HCT116 (cell line): ENCODE measurements around the gene TLE6. TPM values are rescaled to one million over a fixed set of nuclear protein-coding genes. Genes with fewer than 3 reads are reported as not detected.

Source experiments
- ATAC-seq: fragments of 200-7000 bp; cut with Tn5 transposase; 2 replicates; pipeline ENCODE4 v1.9.1; 2020; ENCODE audit warnings: mild to moderate bottlenecking, moderate library complexity
- BruUV-seq: library from RNA; stranded (reverse); fragments of 400-500 nt; replicated peaks from 2 replicates; lab custom pipeline; 2021; lab: Mats Ljungman, UMichigan
- CTCF ChIA-PET: fragments of 300-600 bp; sonication (Branson Sonifier 250); formaldehyde crosslinking; loops from one replicate; lab custom pipeline; 2021; ENCODE audit warnings: antibody characterized with exemption; lab: Charles Lee
- POLR2A ChIA-PET: fragments of 300-600, 350-600 bp; sonication (Branson Sonifier 250); formaldehyde crosslinking; loops from one replicate; lab custom pipeline; 2021; ENCODE audit warnings: antibody characterized with exemption; lab: Charles Lee
- RAD21 ChIA-PET, 2 experiments: fragments of 300-600 bp; sonication (Branson Sonifier 250); formaldehyde crosslinking; loops; one replicate each; lab custom pipeline; 2023; ENCODE audit warnings: low total read pairs in 2 of 2; ENCODE audit not compliant: uncharacterized antibody in 2 of 2, unreplicated experiment in 2 of 2, low non-redundant PET in 1 of 2; lab: Charles Lee
- DNase-seq: peaks from one replicate; pipeline ENCODE4 v3.0.0-alpha.2; 2010; ENCODE audit warnings: low read depth, low spot score
- H2AFZ ChIP-seq: fragments of 200-600 bp; shearing (Covaris generic), sonication (generic); 2 replicates; pipeline ENCODE4 v1.6.1; 2017; ENCODE audit warnings: low read depth, mixed run types, mixed read lengths, antibody characterized with exemption, low read length; ENCODE audit not compliant: poor library complexity, severe bottlenecking
- H3K27ac ChIP-seq: 2 replicates; pipeline ENCODE4 v1.5.1; 2012; ENCODE audit warnings: low read depth, low read length
- H3K27me3 ChIP-seq: fragments of 200-600 bp; sonication (generic); 2 replicates; pipeline ENCODE4 v1.6.1; 2016; ENCODE audit warnings: mixed run types, low read length, mixed read lengths; ENCODE audit not compliant: insufficient read depth
- H3K36me3 ChIP-seq, 2 experiments: fragments of 200-500 bp in 1 of 2; fragments of 200-600 bp in 1 of 2; sonication (Bioruptor generic) in 1 of 2; sonication (generic) in 1 of 2; 2 replicates each; pipeline versions ENCODE4 v1.5.1 to v1.6.1; 2014 to 2016; ENCODE audit warnings: low read length in 2 of 2, inconsistent platforms in 1 of 2, mixed read lengths in 1 of 2, mixed run types in 1 of 2; ENCODE audit not compliant: insufficient read depth in 2 of 2, control insufficient read depth in 1 of 2
- H3K4me1 ChIP-seq, 2 experiments: fragments of 200-600 bp in 1 of 2; sonication (generic) in 1 of 2; 2 replicates each; pipeline versions ENCODE4 v1.5.1 to v1.6.1; 2012 to 2017; ENCODE audit warnings: low read length in 2 of 2, inconsistent platforms in 1 of 2, mild to moderate bottlenecking in 1 of 2, mixed read lengths in 1 of 2, mixed run types in 1 of 2, moderate library complexity in 1 of 2; ENCODE audit not compliant: insufficient read depth in 2 of 2, control insufficient read depth in 1 of 2
- H3K4me2 ChIP-seq: fragments of 200-600 bp; sonication (generic); 2 replicates; pipeline ENCODE4 v1.6.1; 2017; ENCODE audit warnings: mixed run types, low read length, mixed read lengths
- H3K4me3 ChIP-seq, 2 experiments: fragments of 200-600 bp in 1 of 2; sonication (generic) in 1 of 2; replicated peaks in 1 of 2; 2 replicates each; pipeline ENCODE4 v1.5.1; 2011 to 2016; ENCODE audit warnings: low read length in 2 of 2, control low read depth in 1 of 2, low read depth in 1 of 2, mild to moderate bottlenecking in 1 of 2, mixed read lengths in 1 of 2, mixed run types in 1 of 2
- H3K79me2 ChIP-seq: fragments of 200-600 bp; sonication (generic); 2 replicates; pipeline ENCODE4 v1.6.1; 2017; ENCODE audit warnings: mild to moderate bottlenecking, mixed run types, low read length, moderate library complexity, mixed read lengths; ENCODE audit not compliant: insufficient read depth
- H3K9ac ChIP-seq: fragments of 200-600 bp; sonication (generic); 2 replicates; pipeline ENCODE4 v1.6.1; 2016; ENCODE audit warnings: low read length, mixed read lengths
- H3K9me2 ChIP-seq: fragments of 200-600 bp; sonication (generic), shearing (Covaris generic); 2 replicates; pipeline ENCODE4 v1.6.1; 2017; ENCODE audit warnings: mixed run types, mild to moderate bottlenecking, moderate library complexity; ENCODE audit not compliant: insufficient read depth
- H3K9me3 ChIP-seq, 2 experiments: fragments of 200-500 bp in 1 of 2; fragments of 200-600 bp in 1 of 2; sonication (Bioruptor generic) in 1 of 2; sonication (generic) in 1 of 2; 2 replicates each; pipeline ENCODE4 v1.6.1; 2014 to 2017; ENCODE audit warnings: low read length in 2 of 2, mixed read lengths in 2 of 2, inconsistent platforms in 1 of 2, low read depth in 1 of 2, mild to moderate bottlenecking in 1 of 2, mixed run types in 1 of 2, moderate library complexity in 1 of 2; ENCODE audit not compliant: control insufficient read depth in 1 of 2, insufficient read depth in 1 of 2
- H4K20me1 ChIP-seq: fragments of 200-600 bp; sonication (generic), shearing (Covaris generic); 2 replicates; pipeline ENCODE4 v1.6.1; 2017; ENCODE audit warnings: mixed run types, mild to moderate bottlenecking, moderate library complexity; ENCODE audit not compliant: insufficient read depth
- CEBPB ChIP-seq: IDR thresholded peaks from 2 replicates; pipeline ENCODE4 v1.6.1; 2012; ENCODE audit warnings: low read depth
- EGR1 ChIP-seq: IDR thresholded peaks from 2 replicates; pipeline ENCODE4 v1.6.1; 2012; ENCODE audit warnings: low read depth
- ELF1 ChIP-seq: IDR thresholded peaks from 2 replicates; pipeline ENCODE4 v1.6.1; 2012; ENCODE audit warnings: low read depth, borderline replicate concordance
- EZH2 ChIP-seq: fragments of 200-600 bp; sonication (generic); IDR thresholded peaks from 2 replicates; pipeline ENCODE4 v1.6.1; 2017; ENCODE audit warnings: antibody characterized with exemption, mixed run types
- EZH2phosphoT487 ChIP-seq: fragments of 200-600 bp; IDR thresholded peaks from 2 replicates; pipeline ENCODE4 v1.6.1; 2018; ENCODE audit warnings: antibody characterized with exemption, borderline replicate concordance
- POLR2A ChIP-seq: IDR thresholded peaks from 2 replicates; pipeline ENCODE4 v1.7.0; 2011; ENCODE audit warnings: borderline replicate concordance; ENCODE audit not compliant: insufficient read depth, insufficient read length; ENCODE audit errors: extremely low read depth
- POLR2AphosphoS5 ChIP-seq: IDR thresholded peaks from 2 replicates; pipeline ENCODE4 v1.6.1; 2011; ENCODE audit warnings: mild to moderate bottlenecking, low read depth, low read length, moderate library complexity
- REST ChIP-seq: IDR thresholded peaks from 2 replicates; pipeline ENCODE4 v1.6.1; 2012; ENCODE audit warnings: low read depth
- SRF ChIP-seq: IDR thresholded peaks from 2 replicates; pipeline ENCODE4 v1.6.1; 2012; ENCODE audit warnings: low read depth
- ZNF274 ChIP-seq: fragments of 200-500 bp; sonication (Bioruptor generic); IDR thresholded peaks from 2 replicates; pipeline ENCODE4 v1.6.1; 2014; ENCODE audit warnings: mild to moderate bottlenecking, low read depth, low read length, inconsistent platforms
- intact Hi-C: fragments of 100-400 bp; cut with micrococcal nuclease; formaldehyde crosslinking; loops from 2 replicates; pipeline ENCODE4 v1.10.0; 2022
- total RNA-seq: library from RNA; stranded (reverse); gene quantifications from one replicate; pipeline ENCODE4 v1.2.1, GENCODE V29; 2021; ENCODE audit not compliant: unreplicated experiment
- TF ChIP-seq, protein P1 (sequence below): IDR thresholded peaks from 2 replicates; pipeline ENCODE4 v1.6.1; 2012
- TF ChIP-seq, protein P2 (sequence below): IDR thresholded peaks from 2 replicates; pipeline ENCODE4 v1.6.1; 2012
- TF ChIP-seq, protein P3 (sequence below), 3 experiments: fragments of 200-600 bp in 1 of 3; sonication (generic) in 1 of 3; IDR thresholded peaks in 2 of 3; conservative IDR thresholded peaks in 1 of 3; 2 replicates each; pipeline ENCODE4 v1.5.1; 2012 to 2017; ENCODE audit warnings: low read depth in 2 of 3, low read length in 2 of 3, antibody characterized with exemption in 1 of 3, borderline replicate concordance in 1 of 3, control low read depth in 1 of 3, mild to moderate bottlenecking in 1 of 3, mixed read lengths in 1 of 3, mixed run types in 1 of 3, moderate library complexity in 1 of 3; ENCODE audit not compliant: insufficient read depth in 1 of 3

The TLE6 gene
- total RNA-seq, 1 experiment from 2014 or later: 10.9 TPM

DNA sequence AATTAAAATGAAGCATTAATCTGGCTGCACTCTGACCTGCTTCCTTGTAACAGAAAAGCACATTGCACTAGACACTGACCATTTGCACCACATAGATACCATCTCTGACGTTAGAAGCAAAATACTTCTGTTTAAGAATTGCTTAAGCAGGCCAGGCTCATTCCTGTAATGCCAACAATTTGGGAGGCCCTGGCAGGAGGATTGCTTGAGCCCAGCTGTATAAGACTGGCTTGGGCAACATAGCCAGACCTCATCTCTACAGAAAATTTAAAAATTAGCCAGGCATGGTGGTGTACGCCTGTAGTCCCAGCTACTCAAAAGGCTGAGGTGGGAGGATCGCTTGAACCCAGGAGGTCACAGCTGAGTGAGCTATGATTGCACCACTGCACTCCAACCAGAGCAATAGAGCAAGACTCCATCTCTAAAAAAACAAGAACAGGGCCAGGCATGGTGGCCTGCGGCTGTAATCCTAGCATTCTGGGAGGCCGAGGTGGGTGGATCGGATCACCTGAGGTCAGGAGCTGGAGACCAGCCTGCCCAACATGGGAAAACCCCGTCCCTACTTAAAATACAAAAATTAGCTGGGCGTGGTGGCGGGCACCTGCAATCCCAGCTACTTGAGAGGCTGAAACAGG lies 7.0 kb upstream of the TLE6 start:
- Histone ChIP-seq H4K20me1 (no peaks in the 10 kb centered on the region), H3K27ac (no peak overlapping the region), H3K79me2 (no peaks in the 10 kb centered on the region), H3K36me3 (no peaks in the 10 kb centered on the region), H3K9ac (no peak overlapping the region), H3K9me3 (no peaks in the 10 kb centered on the region), H3K4me2 (no peak overlapping the region), H3K4me1 (peaks cover 4 to 5% of the 10 kb centered on the region in 2 experiments; a peak in 3 of 4 replicates), H3K9me2 (no peaks in the 10 kb centered on the region), H3K27me3 (no peaks in the 10 kb centered on the region), H3K4me3 (no peak overlapping the region), H2AFZ (no peak overlapping the region)
- RAD21 ChIA-PET: interaction anchor here (0.7 kb wide), 3 partner anchors 12 to 98 kb away, joined by 4 to 7 read pairs (median 4); no protein-coding TSS in a partner anchor
- CTCF ChIA-PET: interaction anchor here (0.8 to 3.3 kb wide), 6 partner anchors 8 to 228 kb away, joined by 3 to 11 read pairs (median 3); no protein-coding TSS in a partner anchor
- no TSS peak for BruUV-seq
- ATAC-seq: no peak
- intact Hi-C loops: no loop called here
- POLR2A ChIA-PET: interaction anchor here (1.1 kb wide), 1 partner anchor 12 kb away, joined by 3 read pairs; no protein-coding TSS in a partner anchor
- DNase-seq: no peak
- TF ChIP-seq POLR2A: no peak
- no peak for TF ChIP-seq SRF
- no peak for TF ChIP-seq ELF1
- no peak for TF ChIP-seq EZH2

DNA sequence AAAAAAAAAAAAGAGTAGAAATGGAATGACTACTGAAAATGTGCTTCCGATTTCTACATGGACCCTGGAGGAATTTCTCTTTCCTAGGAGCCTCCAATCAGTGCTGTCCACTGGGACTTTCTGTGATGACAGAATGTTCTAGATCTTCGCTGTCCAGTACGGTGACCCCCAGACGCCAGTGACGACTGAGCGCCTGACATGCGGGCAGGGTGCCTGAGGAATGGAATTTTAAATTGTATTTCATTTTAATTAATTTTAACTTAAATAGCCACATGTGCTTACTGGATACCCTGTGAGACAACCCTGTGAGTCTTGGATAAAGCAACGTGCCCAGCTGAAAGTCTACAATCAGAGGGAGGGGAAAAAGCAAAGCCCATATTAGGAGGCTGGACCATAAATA lies 4.1 kb upstream of the TLE6 start:
- ChIA-PET POLR2A (no interaction called here), CTCF (no interaction called here), RAD21 (no interaction called here)
- no peaks in the 10 kb centered on the region for H3K79me2 ChIP-seq
- no peak overlapping the region for H3K27ac ChIP-seq
- H3K9me2 ChIP-seq: no peaks in the 10 kb centered on the region
- peaks cover 13 to 23% of the 10 kb centered on the region in 2 experiments for H3K4me1 ChIP-seq
- H3K4me3 ChIP-seq: no peak overlapping the region
- no peak for ATAC-seq
- H3K4me2 ChIP-seq: no peak overlapping the region
- H3K27me3 ChIP-seq: no peaks in the 10 kb centered on the region
- no peaks in the 10 kb centered on the region for H3K9me3 ChIP-seq
- H3K36me3 ChIP-seq: no peaks in the 10 kb centered on the region
- intact Hi-C loops: no loop called here
- no TSS peak for BruUV-seq
- no peak overlapping the region for H2AFZ ChIP-seq
- TF ChIP-seq ZNF274 (no peak), EZH2phosphoT487 (no peak), POLR2A (no peak), EGR1 (no peak), CEBPB (no peak), REST (no peak), POLR2AphosphoS5 (no peak), EZH2 (no peak)
- TF ChIP-seq, protein P1, sequence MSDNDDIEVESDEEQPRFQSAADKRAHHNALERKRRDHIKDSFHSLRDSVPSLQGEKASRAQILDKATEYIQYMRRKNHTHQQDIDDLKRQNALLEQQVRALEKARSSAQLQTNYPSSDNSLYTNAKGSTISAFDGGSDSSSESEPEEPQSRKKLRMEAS: no peak
- TF ChIP-seq, protein P2, sequence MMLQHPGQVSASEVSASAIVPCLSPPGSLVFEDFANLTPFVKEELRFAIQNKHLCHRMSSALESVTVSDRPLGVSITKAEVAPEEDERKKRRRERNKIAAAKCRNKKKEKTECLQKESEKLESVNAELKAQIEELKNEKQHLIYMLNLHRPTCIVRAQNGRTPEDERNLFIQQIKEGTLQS: no peak
- TF ChIP-seq, protein P3, sequence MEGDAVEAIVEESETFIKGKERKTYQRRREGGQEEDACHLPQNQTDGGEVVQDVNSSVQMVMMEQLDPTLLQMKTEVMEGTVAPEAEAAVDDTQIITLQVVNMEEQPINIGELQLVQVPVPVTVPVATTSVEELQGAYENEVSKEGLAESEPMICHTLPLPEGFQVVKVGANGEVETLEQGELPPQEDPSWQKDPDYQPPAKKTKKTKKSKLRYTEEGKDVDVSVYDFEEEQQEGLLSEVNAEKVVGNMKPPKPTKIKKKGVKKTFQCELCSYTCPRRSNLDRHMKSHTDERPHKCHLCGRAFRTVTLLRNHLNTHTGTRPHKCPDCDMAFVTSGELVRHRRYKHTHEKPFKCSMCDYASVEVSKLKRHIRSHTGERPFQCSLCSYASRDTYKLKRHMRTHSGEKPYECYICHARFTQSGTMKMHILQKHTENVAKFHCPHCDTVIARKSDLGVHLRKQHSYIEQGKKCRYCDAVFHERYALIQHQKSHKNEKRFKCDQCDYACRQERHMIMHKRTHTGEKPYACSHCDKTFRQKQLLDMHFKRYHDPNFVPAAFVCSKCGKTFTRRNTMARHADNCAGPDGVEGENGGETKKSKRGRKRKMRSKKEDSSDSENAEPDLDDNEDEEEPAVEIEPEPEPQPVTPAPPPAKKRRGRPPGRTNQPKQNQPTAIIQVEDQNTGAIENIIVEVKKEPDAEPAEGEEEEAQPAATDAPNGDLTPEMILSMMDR (IDR thresholded peaks at IDR 0.05 in 2 of 3, conservative IDR thresholded peaks at IDR 0.05 in 1 of 3; ENCODE audit: borderline replicate concordance in 1 of 3, insufficient read depth in 1 of 3, low read depth in 2 of 3, low read length in 2 of 3): no peak
- no peak for DNase-seq
- H4K20me1 ChIP-seq: no peaks in the 10 kb centered on the region
- no peak overlapping the region for H3K9ac ChIP-seq
